Psoas muscle (tissue), 8 donors: ENCODE measurements around the gene MAP7D1. TPM values are rescaled to one million over a fixed set of nuclear protein-coding genes. Genes with fewer than 3 reads are reported as not detected.
A peak's percentile ranks its signal among the peaks of the same experiment; 100 is the strongest.

ENCODE experiments used
- ATAC-seq, 4 donors: fragments of 200-7000 bp; cut with Tn5 transposase; one replicate each; pipeline ENCODE4 v1.9.1; 2020; ENCODE audit warnings: moderate library complexity in 3 of 4, mild to moderate bottlenecking in 2 of 4
- DNase-seq, 2 donors: peaks; one replicate each; pipeline ENCODE4 v3.0.0-alpha.2; 2020
- H3K27ac ChIP-seq: fragments of 200-600 bp; one replicate; pipeline ENCODE4 v1.8.0; 2022
- H3K27me3 ChIP-seq, 3 donors: fragments of 200-600 bp in 1 of 3; one replicate each; pipeline versions ENCODE4 v1.6.1 to v1.8.0; 2013 to 2022; ENCODE audit warnings: low read length in 2 of 3, mild to moderate bottlenecking in 2 of 3, moderate library complexity in 1 of 3; ENCODE audit not compliant: insufficient read depth in 3 of 3
- H3K36me3 ChIP-seq, 2 donors: fragments of 200-600 bp in 1 of 2; one replicate each; pipeline versions ENCODE4 v1.6.1 to v1.8.0; 2013 to 2022; ENCODE audit warnings: low read depth in 1 of 2, mild to moderate bottlenecking in 1 of 2, moderate library complexity in 1 of 2; ENCODE audit not compliant: insufficient read depth in 1 of 2
- H3K4me1 ChIP-seq: fragments of 200-600 bp; one replicate; pipeline ENCODE4 v1.8.0; 2022
- H3K4me3 ChIP-seq: fragments of 200-600 bp; one replicate; pipeline ENCODE4 v1.8.0; 2022; ENCODE audit warnings: mild to moderate bottlenecking
- H3K9me3 ChIP-seq: fragments of 200-600 bp; one replicate; pipeline ENCODE4 v1.8.0; 2022
- whole genome bisulfite sequencing, 3 donors: extraction: QIAGEN DNeasy Blood & Tissue Kit; methylation state at CpG; one replicate each; pipeline versions ENCODE4 v1.1.6 to v1.1.7; 2013; 5-methylcytosine and 5-hydroxymethylcytosine counted together
- intact Hi-C, 2 donors: fragments of 100-400 bp; cut with DNase I; formaldehyde crosslinking; loops; one replicate each; pipeline versions ENCODE4 v1.11.0 to v1.14.2; 2022
- polyA plus RNA-seq, 3 donors: library from polyadenylated mRNA; stranded (reverse); fragments of 200-250 nt; gene quantifications; one replicate each; pipeline ENCODE4 v1.2.3, GENCODE V29; 2013
- total RNA-seq, 4 donors: library from RNA; stranded (reverse); fragmentation: NEBNext Ultra II Directional in 2 of 4; extraction: Animal tissue kit (Norgen Biotek cat#: 25700) in 2 of 4; gene quantifications; one replicate each; pipeline versions ENCODE4 v1.2.1 to v1.2.4, GENCODE V29; 2021 to 2023
- TF ChIP-seq, protein P1 (sequence below): fragments of 200-600 bp; IDR thresholded peaks from one replicate; pipeline ENCODE4 v1.8.0; 2022; ENCODE audit warnings: antibody characterized with exemption
- donor health status: healthy with polysubstance abuse.
- donor health status: DM: no; HTN: no; CAD: no; lungs with moderate emphysema.
- donor health status: Bipolar disorder and iron deficiency.
- donor health status: healthy.
- donor health status: DM: yes; HTN: yes; CAD: no.
- donor health status: DM: no; HTN: no; CAD: no.
- donor health status: DM: no; HTN: no; CAD: no.
- donor health status: DM: yes; HTN: yes; CAD: no.

Gene MAP7D1
- total and polyA plus RNA-seq, 7 donors = 117 to 342 (median 212) TPM

DNA sequence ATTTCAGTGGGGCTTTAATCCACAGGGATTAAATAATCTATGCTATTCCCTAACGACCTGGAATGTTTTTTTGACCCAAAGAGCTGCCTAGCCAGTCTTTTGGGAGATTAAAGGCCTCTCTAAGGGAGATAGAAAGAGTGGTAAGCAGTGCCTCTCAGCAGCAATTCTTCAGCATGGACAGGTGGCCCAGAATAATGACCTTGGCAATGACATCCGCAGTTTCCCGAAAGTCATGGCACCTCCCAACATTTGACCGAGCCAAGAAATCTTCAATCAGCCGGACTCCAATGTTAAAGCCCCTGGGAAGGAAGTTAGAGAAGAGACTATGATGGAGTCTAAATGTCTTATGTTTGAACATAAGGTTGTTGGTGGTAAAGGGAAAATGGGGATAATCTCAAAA is 16.4 kb upstream of the MAP7D1 start:
- Histone ChIP-seq H3K4me1 (peaks cover 47% of the 10 kb centered on the region), H3K4me3 (no peak overlapping the region), H3K36me3 (peaks cover 2 to 40% of the 10 kb centered on the region in 2 donors), H3K27ac (peak overlapping the region; percentile 41), H3K9me3 (no peaks in the 10 kb centered on the region), H3K27me3 (no peaks in the 10 kb centered on the region)
- intact Hi-C loops = loop anchor here in 1 of 2 donors (5.0 kb wide), 1 partner anchor 42 kb away; no protein-coding TSS in a partner anchor
- no peak for ATAC-seq
- TF ChIP-seq, protein P1, sequence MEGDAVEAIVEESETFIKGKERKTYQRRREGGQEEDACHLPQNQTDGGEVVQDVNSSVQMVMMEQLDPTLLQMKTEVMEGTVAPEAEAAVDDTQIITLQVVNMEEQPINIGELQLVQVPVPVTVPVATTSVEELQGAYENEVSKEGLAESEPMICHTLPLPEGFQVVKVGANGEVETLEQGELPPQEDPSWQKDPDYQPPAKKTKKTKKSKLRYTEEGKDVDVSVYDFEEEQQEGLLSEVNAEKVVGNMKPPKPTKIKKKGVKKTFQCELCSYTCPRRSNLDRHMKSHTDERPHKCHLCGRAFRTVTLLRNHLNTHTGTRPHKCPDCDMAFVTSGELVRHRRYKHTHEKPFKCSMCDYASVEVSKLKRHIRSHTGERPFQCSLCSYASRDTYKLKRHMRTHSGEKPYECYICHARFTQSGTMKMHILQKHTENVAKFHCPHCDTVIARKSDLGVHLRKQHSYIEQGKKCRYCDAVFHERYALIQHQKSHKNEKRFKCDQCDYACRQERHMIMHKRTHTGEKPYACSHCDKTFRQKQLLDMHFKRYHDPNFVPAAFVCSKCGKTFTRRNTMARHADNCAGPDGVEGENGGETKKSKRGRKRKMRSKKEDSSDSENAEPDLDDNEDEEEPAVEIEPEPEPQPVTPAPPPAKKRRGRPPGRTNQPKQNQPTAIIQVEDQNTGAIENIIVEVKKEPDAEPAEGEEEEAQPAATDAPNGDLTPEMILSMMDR = no peak
- 21 to 37% (median 35%) methylated on average over 5 of the region's 5 CpGs for WGBS, 3 donors
- no peak for DNase-seq

DNA sequence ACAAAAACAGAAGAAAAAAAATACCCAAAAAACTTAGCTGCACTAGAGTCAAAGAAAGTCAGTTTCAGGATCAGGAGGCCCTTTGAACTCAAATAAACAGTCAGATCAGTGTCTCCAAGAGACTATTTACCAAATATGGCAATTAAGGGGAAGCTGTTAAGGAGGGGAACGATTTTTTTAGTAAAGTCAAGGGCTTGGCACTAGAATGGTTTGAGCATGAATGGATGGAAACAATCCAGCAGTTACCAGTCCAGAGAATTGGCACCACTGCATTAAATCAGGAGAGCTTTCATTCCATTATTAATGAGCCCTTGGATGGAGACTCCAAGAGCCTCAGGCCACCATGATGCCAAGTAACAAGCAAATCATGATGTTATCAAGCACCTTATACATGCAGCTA is 13.8 kb upstream of the MAP7D1 start:
- 21 to 29% (median 25%) methylated on average over 1 of the region's 1 CpG for WGBS, 3 donors
- Histone ChIP-seq H3K27me3 (no peaks in the 10 kb centered on the region), H3K4me3 (no peak overlapping the region), H3K4me1 (peaks cover 28% of the 10 kb centered on the region), H3K36me3 (peaks cover 2 to 36% of the 10 kb centered on the region in 2 donors), H3K9me3 (no peaks in the 10 kb centered on the region), H3K27ac (peak overlapping the region; percentile 32)
- ATAC-seq = no peak
- TF ChIP-seq, protein P1 = no peak
- no peak for DNase-seq
- intact Hi-C loops = no loop called here

DNA sequence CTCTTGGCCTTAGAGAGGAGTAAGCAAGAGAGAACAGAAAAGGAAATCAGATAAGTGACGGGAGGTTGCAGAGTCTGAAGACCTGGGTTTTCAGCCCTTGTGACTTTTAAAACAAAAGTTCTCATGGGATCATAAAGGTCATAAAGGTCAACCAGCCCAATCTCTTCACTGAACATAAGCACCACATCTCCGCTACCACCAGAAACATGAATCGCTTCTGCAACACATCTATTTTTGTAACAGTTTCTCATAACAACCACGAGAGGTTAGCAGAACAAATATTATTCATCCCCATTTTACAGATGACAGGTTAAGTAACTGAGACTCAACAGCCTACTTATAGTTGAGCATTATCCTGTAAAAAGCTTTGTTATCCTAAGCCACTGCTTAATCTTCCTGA is 12.5 kb upstream of the MAP7D1 start:
- Histone ChIP-seq H3K9me3 (no peaks in the 10 kb centered on the region), H3K4me1 (peaks cover 37% of the 10 kb centered on the region), H3K4me3 (no peak overlapping the region), H3K27me3 (no peaks in the 10 kb centered on the region), H3K27ac (peak overlapping the region; percentile 57), H3K36me3 (peaks cover 0 to 27% of the 10 kb centered on the region in 2 donors)
- TF ChIP-seq, protein P1 = no peak
- 58 to 78% (median 61%) methylated on average over 4 of the region's 4 CpGs for WGBS, 3 donors
- DNase-seq (no peak), ATAC-seq (peak in 3 of 4 donors; percentile 18 to 57 (median 50))
- intact Hi-C loops = no loop called here

DNA sequence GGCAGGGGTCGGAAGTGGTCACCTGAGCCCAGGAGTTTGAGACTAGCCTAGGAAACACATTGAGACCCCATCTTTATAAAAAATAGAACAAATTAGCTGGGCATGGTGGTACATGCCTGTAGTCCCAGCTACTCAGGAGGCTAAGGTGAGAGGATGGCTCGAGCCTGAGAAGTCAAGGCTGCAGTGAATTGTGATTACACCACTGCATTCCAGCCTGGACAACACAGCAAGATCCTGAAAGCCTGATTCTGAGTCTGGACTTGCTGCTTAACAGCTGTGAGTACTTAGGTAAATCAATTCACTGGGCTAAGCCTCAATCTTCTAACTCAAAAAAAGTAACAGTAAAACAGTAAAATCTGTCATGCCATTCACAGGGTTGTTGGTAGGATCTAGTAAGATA is 11.5 kb upstream of the MAP7D1 start:
- no peaks in the 10 kb centered on the region for H3K9me3 ChIP-seq
- intact Hi-C loops = no loop called here
- ATAC-seq = no peak
- peaks cover 0 to 17% of the 10 kb centered on the region in 2 donors for H3K36me3 ChIP-seq
- H3K27me3 ChIP-seq = no peaks in the 10 kb centered on the region
- WGBS, 3 donors = 90 to 98% (median 90%) methylated on average over 2 of the region's 2 CpGs
- TF ChIP-seq, protein P1 = no peak
- H3K4me1 ChIP-seq = peaks cover 38% of the 10 kb centered on the region
- no peak for DNase-seq
- peak overlapping the region; percentile 57 for H3K27ac ChIP-seq
- no peak overlapping the region for H3K4me3 ChIP-seq

DNA sequence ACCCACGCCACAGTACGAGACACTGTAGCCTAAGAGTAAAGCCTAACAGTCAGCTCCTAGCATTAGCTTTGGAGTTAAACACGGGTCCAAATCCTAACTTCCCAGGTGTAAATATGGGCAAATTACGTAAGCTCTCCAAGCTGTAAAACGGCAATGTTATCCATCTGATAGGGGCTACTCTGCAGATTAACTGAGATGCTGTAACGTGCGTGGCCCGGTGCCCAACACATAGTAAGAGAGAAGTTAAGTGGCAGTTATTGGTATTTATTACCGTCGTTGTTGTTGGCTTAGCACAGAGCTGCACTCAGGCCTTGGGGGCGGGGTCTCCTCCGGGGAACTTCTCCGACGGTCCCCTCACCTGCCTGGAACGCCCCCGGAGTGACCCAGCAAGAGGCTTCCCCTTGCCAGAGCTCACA is 7.1 kb upstream of the MAP7D1 start:
- 1 to 2% (median 1%) methylated on average over 16 of the region's 16 CpGs for WGBS, 3 donors
- no peaks in the 10 kb centered on the region for H3K27me3 ChIP-seq
- H3K4me1 ChIP-seq = peaks cover 39% of the 10 kb centered on the region
- DNase-seq (no peak), ATAC-seq (no peak)
- peak overlapping the region; percentile 93 for H3K27ac ChIP-seq
- H3K4me3 ChIP-seq = peak overlapping the region; percentile 79
- H3K36me3 ChIP-seq = peaks cover 0 to 10% of the 10 kb centered on the region in 2 donors
- intact Hi-C loops = loop anchor here (1.0 to 5.0 kb wide), 3 partner anchors 39 to 273 kb away; no protein-coding TSS in a partner anchor
- no peaks in the 10 kb centered on the region for H3K9me3 ChIP-seq
- TF ChIP-seq, protein P1 = no peak
